IMR-90 (cell line): Measurements from ENCODE around the gene PLPP3. TPM values are rescaled to one million over a fixed set of nuclear protein-coding genes. Genes with fewer than 3 reads are reported as not detected.

Experiments used
- ATAC-seq: fragments of 200-7000 bp; cut with Tn5 transposase; 2 replicates; pipeline ENCODE4 v1.9.1; 2020; ENCODE audit warnings: low read depth, mild to moderate bottlenecking, moderate library complexity
- BruUV-seq: library from RNA; stranded (reverse); fragments of 400-500 nt; replicated peaks from 2 replicates; lab custom pipeline; 2021; lab: Mats Ljungman, UMichigan
- CTCF ChIA-PET: fragments of 300-600 bp; formaldehyde crosslinking; extraction: SDS; loops from one replicate; lab custom pipeline; 2021; ENCODE audit warnings: antibody characterized with exemption; lab: Yijun Ruan, JAX
- POLR2A ChIA-PET: fragments of 300-600 bp; sonication (Branson Sonifier 250); formaldehyde crosslinking; loops from one replicate; lab custom pipeline; 2022; ENCODE audit warnings: antibody characterized with exemption; ENCODE audit not compliant: unreplicated experiment; lab: Charles Lee
- DNase-seq: peaks from one replicate; pipeline ENCODE4 v3.0.0; 2013
- H2AFZ ChIP-seq: replicated peaks from 2 replicates; pipeline ENCODE3; 2013; ENCODE audit warnings: low read length, mild to moderate bottlenecking; ENCODE audit not compliant: poor library complexity
- H2AK5ac ChIP-seq: 2 replicates; pipeline ENCODE4 v1.6.1; 2013; ENCODE audit warnings: low read depth, low read length, inconsistent platforms
- H2AK9ac ChIP-seq: replicated peaks from 2 replicates; pipeline ENCODE3; 2013; ENCODE audit warnings: mild to moderate bottlenecking, low read depth, low read length, moderate library complexity; ENCODE audit not compliant: poor library complexity
- H2BK120ac ChIP-seq: 2 replicates; pipeline ENCODE4 v1.6.1; 2013; ENCODE audit warnings: low read depth, low read length, inconsistent platforms
- H2BK15ac ChIP-seq: 3 replicates; pipeline ENCODE4 v1.6.1; 2013; ENCODE audit warnings: low read depth, low read length, inconsistent platforms
- H2BK20ac ChIP-seq: 2 replicates; pipeline ENCODE4 v1.6.1; 2013; ENCODE audit warnings: low read depth, mild to moderate bottlenecking, inconsistent platforms, low read length, moderate library complexity
- H2BK5ac ChIP-seq: 2 replicates; pipeline ENCODE4 v1.6.1; 2013; ENCODE audit warnings: mild to moderate bottlenecking, low read depth, low read length, inconsistent platforms; ENCODE audit not compliant: poor library complexity, severe bottlenecking
- H3K14ac ChIP-seq: replicated peaks from 2 replicates; pipeline ENCODE4 v1.6.1; 2013; ENCODE audit warnings: low read depth, low read length, inconsistent platforms
- H3K18ac ChIP-seq: 2 replicates; pipeline ENCODE4 v1.6.1; 2013; ENCODE audit warnings: low read depth, low read length, control low read depth
- H3K23ac ChIP-seq: 2 replicates; pipeline ENCODE4 v1.6.1; 2013; ENCODE audit warnings: low read depth, low read length, inconsistent platforms
- H3K27ac ChIP-seq: 2 replicates; pipeline ENCODE4 v1.5.1; 2013; ENCODE audit warnings: mild to moderate bottlenecking, control low read depth, low read length; ENCODE audit not compliant: insufficient read depth
- H3K27me3 ChIP-seq: 2 replicates; pipeline ENCODE4 v1.6.1; 2013; ENCODE audit warnings: low read length; ENCODE audit not compliant: control insufficient read depth, insufficient read depth
- H3K36me3 ChIP-seq: 2 replicates; pipeline ENCODE4 v1.6.1; 2013; ENCODE audit warnings: low read length, mixed read lengths; ENCODE audit not compliant: control insufficient read depth, insufficient read depth
- H3K4ac ChIP-seq: 2 replicates; pipeline ENCODE4 v1.6.1; 2013; ENCODE audit warnings: low read depth, low read length, inconsistent platforms
- H3K4me1 ChIP-seq: 2 replicates; pipeline ENCODE4 v1.6.1; 2013; ENCODE audit warnings: low read length, mixed read lengths; ENCODE audit not compliant: control insufficient read depth, insufficient read depth
- H3K4me2 ChIP-seq: 2 replicates; pipeline ENCODE4 v1.6.1; 2013; ENCODE audit warnings: low read depth, mild to moderate bottlenecking, control low read depth, low read length, moderate library complexity
- H3K4me3 ChIP-seq: 2 replicates; pipeline ENCODE4 v1.5.1; 2013; ENCODE audit warnings: low read depth, mild to moderate bottlenecking, control low read depth, low read length, moderate library complexity; ENCODE audit not compliant: insufficient read depth
- H3K56ac ChIP-seq: 2 replicates; pipeline ENCODE4 v1.6.1; 2013; ENCODE audit warnings: low read length, inconsistent platforms; ENCODE audit not compliant: insufficient read depth; ENCODE audit errors: extremely low read depth
- H3K79me1 ChIP-seq, 2 experiments: 2 replicates each; pipeline ENCODE4 v1.6.1; 2013; ENCODE audit warnings: low read length in 2 of 2, inconsistent platforms in 1 of 2, low read depth in 1 of 2
- H3K9ac ChIP-seq: 2 replicates; pipeline ENCODE4 v1.6.1; 2013; ENCODE audit warnings: low read depth, low read length, control low read depth
- H3K9me1 ChIP-seq: 2 replicates; pipeline ENCODE4 v1.6.1; 2013; ENCODE audit warnings: low read length, inconsistent platforms; ENCODE audit not compliant: insufficient read depth
- H3K9me3 ChIP-seq: 2 replicates; pipeline ENCODE4 v1.6.1; 2013; ENCODE audit warnings: low read length; ENCODE audit not compliant: control insufficient read depth, insufficient read depth
- H4K20me1 ChIP-seq: 2 replicates; pipeline ENCODE4 v1.6.1; 2013; ENCODE audit warnings: low read length, inconsistent platforms; ENCODE audit not compliant: insufficient read depth
- H4K5ac ChIP-seq: 2 replicates; pipeline ENCODE4 v1.6.1; 2013; ENCODE audit warnings: mild to moderate bottlenecking, low read depth, low read length, control low read depth
- H4K8ac ChIP-seq, 2 experiments: 2 replicates each; pipeline ENCODE4 v1.6.1; 2013; ENCODE audit warnings: low read depth in 2 of 2, low read length in 2 of 2, control low read depth in 1 of 2, inconsistent platforms in 1 of 2
- H4K91ac ChIP-seq: 2 replicates; pipeline ENCODE4 v1.6.1; 2013; ENCODE audit warnings: low read depth, low read length, inconsistent platforms; ENCODE audit not compliant: insufficient read depth
- BHLHE40 ChIP-seq: fragments of 150-350 bp; IDR thresholded peaks from 2 replicates; pipeline ENCODE4 v1.6.1; 2016; ENCODE audit warnings: mild to moderate bottlenecking, low read depth, low read length
- CHD1 ChIP-seq: IDR thresholded peaks from 2 replicates; pipeline ENCODE4 v1.6.1; 2012; ENCODE audit warnings: low read depth, low read length, improper control_type of control experiment
- FOS ChIP-seq: fragments of 150-350 bp; IDR thresholded peaks from 2 replicates; pipeline ENCODE4 v1.6.1; 2016; ENCODE audit warnings: low read depth, low read length
- MAFK ChIP-seq: IDR thresholded peaks from 2 replicates; pipeline ENCODE4 v1.6.1; 2012; ENCODE audit warnings: low read depth, low read length, improper control_type of control experiment
- MXI1 ChIP-seq: IDR thresholded peaks from 2 replicates; pipeline ENCODE4 v1.6.1; 2012; ENCODE audit warnings: low read depth, mild to moderate bottlenecking, low read length, moderate library complexity, borderline replicate concordance
- POLR2A ChIP-seq: IDR thresholded peaks from 2 replicates; pipeline ENCODE4 v1.6.1; 2012; ENCODE audit warnings: mild to moderate bottlenecking, low read depth, low read length
- RAD21 ChIP-seq: IDR thresholded peaks from 2 replicates; pipeline ENCODE4 v1.6.1; 2012; ENCODE audit warnings: low read length, improper control_type of control experiment
- RCOR1 ChIP-seq: IDR thresholded peaks from 2 replicates; pipeline ENCODE4 v1.6.1; 2012; ENCODE audit warnings: mild to moderate bottlenecking, low read length, improper control_type of control experiment; ENCODE audit not compliant: insufficient replicate concordance
- RFX5 ChIP-seq: IDR thresholded peaks from 2 replicates; pipeline ENCODE4 v1.8.0; 2012; ENCODE audit warnings: low read depth, mild to moderate bottlenecking, low read length, moderate library complexity
- SMC3 ChIP-seq: fragments of 150-350 bp; IDR thresholded peaks from 2 replicates; pipeline ENCODE4 v1.6.1; 2016; ENCODE audit warnings: low read depth, mild to moderate bottlenecking, antibody characterized with exemption, low read length, moderate library complexity
- WGBS, 2 experiments: methylation state at CpG; one replicate each; pipeline versions ENCODE4 v1.1.5 to v1.1.7; 2013; ENCODE audit warnings: missing lambda C conversion rate in 2 of 2; ENCODE audit not compliant: insufficient read length in 1 of 2; ENCODE audit errors: extremely low coverage in 2 of 2; 5-methylcytosine and 5-hydroxymethylcytosine counted together
- dilution Hi-C: fragments of 300-500 bp; cut with HindIII; formaldehyde crosslinking; loops from one replicate; pipeline ENCODE4 v1.14.3; 2018; ENCODE audit warnings: low sequenced_read_pairs; ENCODE audit not compliant: unreplicated experiment
- in situ Hi-C: fragments of 300-500 bp; cut with MboI; formaldehyde crosslinking; loops from 3 replicates; pipeline ENCODE4 v1.14.3; 2019; ENCODE audit warnings: low sequenced_read_pairs, inconsistent platforms, mixed read lengths
- intact Hi-C: fragments of 100-400 bp; cut with micrococcal nuclease; formaldehyde crosslinking; loops from 2 replicates; pipeline ENCODE4 v1.10.0; 2022
- polyA plus RNA-seq, 3 experiments: library from polyadenylated mRNA; depleted of rRNA; stranded (reverse); fragments of >200 nt; gene quantifications; 2 replicates each; pipeline ENCODE4 v1.2.3, GENCODE V29; 2012; ENCODE audit warnings: low replicate concordance in 1 of 3
- total RNA-seq: library from RNA; depleted of rRNA; stranded (reverse); fragments of >200 nt; gene quantifications from 2 replicates; pipeline ENCODE4 v1.2.3, GENCODE V29; 2012
- TF ChIP-seq, protein P1 (sequence below): conservative IDR thresholded peaks from 2 replicates; pipeline ENCODE4 v1.5.1; 2012; ENCODE audit warnings: mild to moderate bottlenecking, low read depth, low read length, improper control_type of control experiment
- TF ChIP-seq, protein P2 (sequence below): fragments of 150-350 bp; IDR thresholded peaks from 2 replicates; pipeline ENCODE4 v1.6.1; 2016; ENCODE audit warnings: low read depth, mild to moderate bottlenecking, low read length, moderate library complexity, borderline replicate concordance

PLPP3 gene
- total and polyA plus RNA-seq, 2 of the 4 experiments (the other 2 are of a cell fraction), result 49.9 to 56.6 TPM

DNA sequence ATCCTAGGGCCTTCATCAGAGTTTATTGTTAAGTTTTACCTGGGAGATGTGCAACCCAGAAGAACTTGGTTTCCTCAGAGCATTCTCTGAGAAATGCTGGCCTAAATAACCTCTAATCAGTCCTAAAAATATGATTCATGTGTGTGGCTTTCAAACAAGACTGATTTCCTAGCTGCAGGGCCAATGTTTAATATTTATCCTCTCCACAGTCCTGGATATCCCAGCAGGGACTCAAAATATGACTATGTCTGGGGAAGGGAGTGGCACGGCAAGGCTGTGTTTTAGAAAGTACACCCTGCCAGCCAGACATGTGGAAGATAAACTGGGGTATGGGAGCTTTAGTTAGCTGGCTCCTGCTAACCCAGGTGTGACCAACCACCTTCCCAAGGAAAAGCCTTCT lies 26.3 kb downstream of the PLPP3 start:
- Histone ChIP-seq H3K14ac (no peak overlapping the region), H3K56ac (no peak overlapping the region), H3K27me3 (no peaks in the 10 kb centered on the region), H3K4me1 (peaks cover 7% of the 10 kb centered on the region; the same call in 1 of the 2 replicates), H3K18ac (no peak overlapping the region), H3K4ac (no peak overlapping the region), H4K20me1 (peaks cover 85% of the 10 kb centered on the region), H2BK5ac (no peak overlapping the region), H2AK9ac (no peak overlapping the region), H3K36me3 (peaks cover 39% of the 10 kb centered on the region), H3K9me1 (peaks cover 11% of the 10 kb centered on the region; the same call in 1 of the 2 replicates), H3K27ac (no peak overlapping the region), H4K8ac (no peak overlapping the region), H3K23ac (no peak overlapping the region), H3K9me3 (no peaks in the 10 kb centered on the region), H3K79me1 (peaks cover 56 to 77% of the 10 kb centered on the region in 2 experiments), H3K4me3 (no peak overlapping the region), H2BK15ac (no peak overlapping the region), H2AK5ac (no peak overlapping the region), H4K5ac (no peak overlapping the region), H2BK120ac (no peak overlapping the region), H4K91ac (no peak overlapping the region), H3K9ac (no peak overlapping the region), H3K4me2 (no peak overlapping the region), H2AFZ (no peak overlapping the region), H2BK20ac (no peak overlapping the region)
- BruUV-seq, result no TSS peak
- POLR2A ChIA-PET, result no interaction called here
- CTCF ChIA-PET, result no interaction called here
- no CpG with 5 or more reads among the region's 1 CpG for WGBS, 2 experiments
- DNase-seq, result no peak
- in situ Hi-C loops, result no loop called here
- peak; percentile 46 for ATAC-seq
- intact Hi-C loops, result no loop called here
- dilution Hi-C loops, result no loop called here
- TF ChIP-seq, protein P1, sequence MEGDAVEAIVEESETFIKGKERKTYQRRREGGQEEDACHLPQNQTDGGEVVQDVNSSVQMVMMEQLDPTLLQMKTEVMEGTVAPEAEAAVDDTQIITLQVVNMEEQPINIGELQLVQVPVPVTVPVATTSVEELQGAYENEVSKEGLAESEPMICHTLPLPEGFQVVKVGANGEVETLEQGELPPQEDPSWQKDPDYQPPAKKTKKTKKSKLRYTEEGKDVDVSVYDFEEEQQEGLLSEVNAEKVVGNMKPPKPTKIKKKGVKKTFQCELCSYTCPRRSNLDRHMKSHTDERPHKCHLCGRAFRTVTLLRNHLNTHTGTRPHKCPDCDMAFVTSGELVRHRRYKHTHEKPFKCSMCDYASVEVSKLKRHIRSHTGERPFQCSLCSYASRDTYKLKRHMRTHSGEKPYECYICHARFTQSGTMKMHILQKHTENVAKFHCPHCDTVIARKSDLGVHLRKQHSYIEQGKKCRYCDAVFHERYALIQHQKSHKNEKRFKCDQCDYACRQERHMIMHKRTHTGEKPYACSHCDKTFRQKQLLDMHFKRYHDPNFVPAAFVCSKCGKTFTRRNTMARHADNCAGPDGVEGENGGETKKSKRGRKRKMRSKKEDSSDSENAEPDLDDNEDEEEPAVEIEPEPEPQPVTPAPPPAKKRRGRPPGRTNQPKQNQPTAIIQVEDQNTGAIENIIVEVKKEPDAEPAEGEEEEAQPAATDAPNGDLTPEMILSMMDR, result no peak
- TF ChIP-seq FOS, result no peak
- no peak for TF ChIP-seq BHLHE40
- no peak for TF ChIP-seq RAD21
- TF ChIP-seq POLR2A, result no peak
- TF ChIP-seq, protein P2, sequence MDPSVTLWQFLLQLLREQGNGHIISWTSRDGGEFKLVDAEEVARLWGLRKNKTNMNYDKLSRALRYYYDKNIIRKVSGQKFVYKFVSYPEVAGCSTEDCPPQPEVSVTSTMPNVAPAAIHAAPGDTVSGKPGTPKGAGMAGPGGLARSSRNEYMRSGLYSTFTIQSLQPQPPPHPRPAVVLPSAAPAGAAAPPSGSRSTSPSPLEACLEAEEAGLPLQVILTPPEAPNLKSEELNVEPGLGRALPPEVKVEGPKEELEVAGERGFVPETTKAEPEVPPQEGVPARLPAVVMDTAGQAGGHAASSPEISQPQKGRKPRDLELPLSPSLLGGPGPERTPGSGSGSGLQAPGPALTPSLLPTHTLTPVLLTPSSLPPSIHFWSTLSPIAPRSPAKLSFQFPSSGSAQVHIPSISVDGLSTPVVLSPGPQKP, result no peak
- no peak for TF ChIP-seq MXI1
- TF ChIP-seq RCOR1, result no peak
- no peak for TF ChIP-seq RFX5
- TF ChIP-seq CHD1, result no peak
- no peak for TF ChIP-seq SMC3
- no peak for TF ChIP-seq MAFK
